HK-2 (cell line): ENCODE measurements around the gene DIP2C.
"Not testable (repeated sequence)": the region's sequence is repeated elsewhere in the genome, so short reads cannot be mapped to it uniquely, and the experiment has no call there.

Experiments
- DNase-seq: peaks from one replicate; pipeline ENCODE4 v3.0.0-alpha.2; 2018; ENCODE audit not compliant: unreplicated experiment

DIP2C gene

GRCh38 chr10:273088-273487 lies 416.4 kb downstream of the DIP2C start:
- DNase-seq = no peak

- no peak for DNase-seq
These were observed 417.7 kb downstream of the DIP2C start for GRCh38 chr10:271722-272121.

DNA sequence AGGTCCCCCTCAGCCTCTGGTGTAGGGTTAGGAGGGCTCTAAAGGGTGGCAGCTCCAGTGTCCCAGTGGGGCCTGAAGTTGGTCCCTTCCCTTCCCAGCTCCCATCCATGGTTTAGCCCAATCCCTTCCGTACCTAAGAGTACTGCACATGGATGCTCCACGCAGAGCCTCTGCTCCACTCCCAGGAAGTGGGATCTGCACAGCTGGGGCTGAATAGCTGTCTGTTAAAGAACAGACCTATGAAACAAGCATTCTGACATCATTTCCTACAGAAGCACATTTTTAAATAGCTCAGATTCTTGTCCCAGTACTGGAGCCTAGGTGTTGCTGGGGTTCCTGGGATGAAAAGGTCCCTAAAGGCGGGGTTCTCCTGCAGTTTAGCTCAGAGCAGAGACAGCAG lies 418.3 kb downstream of the DIP2C start:
- DNase-seq = no peak

- DNase-seq = no peak
These were observed 419.9 kb downstream of the DIP2C start for GRCh38 chr10:269440-270074.

DNA sequence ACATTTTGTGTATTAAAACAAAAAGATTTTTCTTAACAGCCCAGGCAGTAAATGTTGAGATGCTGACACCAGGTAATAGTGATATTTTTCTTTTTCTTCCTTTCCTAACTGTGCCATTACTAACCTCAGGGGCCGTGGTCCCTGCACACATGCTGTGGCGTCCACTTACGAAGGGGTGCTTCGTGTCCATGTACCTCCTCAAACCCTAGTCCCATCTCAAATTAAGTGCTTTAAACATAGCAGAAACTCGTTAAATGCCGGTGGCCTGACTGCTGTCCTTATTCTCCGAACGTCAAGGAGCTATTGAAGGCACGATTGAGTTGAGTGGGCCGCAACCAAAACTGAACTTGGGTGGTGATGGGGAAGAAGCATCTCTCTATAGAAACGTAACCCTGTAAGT lies 421.8 kb downstream of the DIP2C start:
- no peak for DNase-seq

- DNase-seq = no peak
These were observed 422.5 kb downstream of the DIP2C start for GRCh38 chr10:266974-267425.

DNA sequence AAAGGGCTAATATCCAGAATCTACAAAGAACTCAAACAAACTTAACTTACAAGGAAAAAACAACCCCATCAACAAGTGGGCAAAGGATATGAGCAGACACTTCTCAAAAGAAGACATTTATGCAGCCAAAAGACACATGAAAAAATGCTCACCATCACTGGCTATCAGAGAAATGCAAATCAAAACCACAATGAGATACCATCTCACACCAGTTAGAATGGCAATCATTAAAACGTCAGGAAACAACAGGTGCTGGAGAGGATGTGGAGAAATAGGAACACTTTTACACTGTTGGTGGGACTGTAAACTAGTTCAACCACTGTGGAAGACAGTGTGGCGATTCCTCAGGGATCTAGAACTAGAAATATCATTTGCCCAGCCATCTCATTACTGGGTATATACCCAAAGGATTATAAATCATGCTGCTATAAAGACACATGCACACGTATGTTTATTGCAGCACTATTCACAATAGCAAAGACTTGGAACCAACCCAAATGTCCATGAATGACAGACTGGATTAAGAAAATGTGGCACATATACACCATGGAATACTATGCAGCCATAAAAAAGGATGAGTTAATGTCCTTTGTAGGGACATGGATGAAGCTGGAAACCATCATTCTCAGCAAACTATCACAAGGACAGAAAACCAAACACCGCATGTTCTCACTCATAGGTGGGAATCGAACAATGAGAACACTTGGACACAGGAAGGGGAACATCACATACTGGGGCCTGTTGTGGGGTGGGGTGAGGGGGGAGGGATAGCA lies 423.5 kb downstream of the DIP2C start:
- not testable (repeated sequence) for DNase-seq

- not testable (repeated sequence) for DNase-seq
These were observed 424.4 kb downstream of the DIP2C start for GRCh38 chr10:265074-265440.

DNA sequence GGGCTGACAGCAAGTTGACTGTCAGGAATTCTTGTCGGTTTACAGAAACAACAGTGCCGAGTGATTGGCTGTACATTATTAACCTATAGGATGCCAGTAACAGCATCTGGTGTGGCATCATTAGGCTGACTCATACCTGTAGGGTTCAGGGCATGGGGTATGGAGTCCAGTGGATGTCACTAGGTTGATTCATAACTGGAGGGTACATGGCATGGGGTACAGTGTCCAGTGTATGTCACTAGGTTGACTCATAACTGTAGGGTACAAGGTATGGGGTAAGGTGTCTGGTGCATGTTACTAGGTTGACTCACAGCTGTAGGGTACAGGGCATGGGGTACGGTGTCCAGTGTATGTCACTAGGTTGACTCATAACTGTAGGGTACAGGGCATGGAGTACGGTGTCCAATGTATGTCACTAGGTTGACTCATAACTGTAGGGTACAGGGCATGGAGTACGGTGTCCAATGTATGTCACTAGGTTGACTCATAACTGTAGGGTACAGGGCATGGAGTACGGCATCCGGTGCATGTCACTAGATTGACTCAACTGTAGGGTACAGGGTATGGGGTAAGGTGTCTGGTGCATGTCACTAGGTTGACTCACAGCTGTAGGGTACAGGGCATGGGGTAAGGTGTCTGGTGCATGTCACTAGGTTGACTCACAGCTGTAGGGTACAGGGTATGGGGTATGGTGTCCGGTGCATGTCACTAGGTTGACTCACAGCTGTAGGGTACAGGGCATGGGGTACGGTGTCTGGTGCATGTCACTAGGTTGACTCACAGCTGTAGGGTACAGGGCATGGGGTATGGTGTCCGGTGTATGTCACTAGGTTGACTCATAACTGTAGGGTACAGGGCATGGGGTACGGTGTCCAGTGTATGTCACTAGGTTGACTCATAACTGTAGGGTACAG lies 425.1 kb downstream of the DIP2C start:
- not testable (repeated sequence) for DNase-seq

GRCh38 chr10:260819-261429 lies 428.5 kb downstream of the DIP2C start:
- no peak for DNase-seq

DNA sequence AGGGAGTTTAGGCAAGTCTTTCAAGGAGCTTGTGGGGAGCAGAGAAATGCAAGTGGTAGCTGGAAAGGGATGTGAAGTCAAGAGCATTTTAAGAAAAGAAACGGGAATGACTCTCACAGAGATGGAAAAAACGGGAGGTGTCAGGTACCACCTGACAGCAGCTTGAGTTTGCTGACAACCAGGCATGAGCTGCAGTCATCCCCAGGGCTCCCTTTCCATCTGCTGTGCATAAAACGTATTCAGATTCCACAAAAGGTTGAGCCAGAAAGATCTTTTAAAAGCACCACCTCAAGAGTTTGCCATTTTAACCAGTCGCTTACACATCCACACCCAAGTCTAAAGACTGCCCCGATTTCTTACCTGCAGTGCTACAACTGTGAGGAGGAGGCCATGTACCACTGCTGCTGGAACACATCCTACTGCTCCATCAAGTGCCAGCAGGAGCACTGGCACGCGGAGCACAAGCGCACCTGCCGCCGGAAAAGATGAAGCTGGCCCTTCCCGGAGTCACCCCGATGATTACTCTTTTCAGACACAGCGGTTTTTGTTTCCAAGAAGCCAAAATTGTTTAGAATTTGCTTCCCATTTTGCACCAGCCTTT lies 437.4 kb downstream of the DIP2C start:
- no peak for DNase-seq

- DNase-seq = no peak
These were observed 441.2 kb downstream of the DIP2C start for GRCh38 chr10:248307-248706.

- DNase-seq = no peak
These were observed 442.0 kb downstream of the DIP2C start for GRCh38 chr10:247480-247879.

GRCh38 chr10:246431-246830 lies 443.0 kb downstream of the DIP2C start:
- no peak for DNase-seq

GRCh38 chr10:244227-244626 lies 445.2 kb downstream of the DIP2C start:
- DNase-seq = no peak

DNA sequence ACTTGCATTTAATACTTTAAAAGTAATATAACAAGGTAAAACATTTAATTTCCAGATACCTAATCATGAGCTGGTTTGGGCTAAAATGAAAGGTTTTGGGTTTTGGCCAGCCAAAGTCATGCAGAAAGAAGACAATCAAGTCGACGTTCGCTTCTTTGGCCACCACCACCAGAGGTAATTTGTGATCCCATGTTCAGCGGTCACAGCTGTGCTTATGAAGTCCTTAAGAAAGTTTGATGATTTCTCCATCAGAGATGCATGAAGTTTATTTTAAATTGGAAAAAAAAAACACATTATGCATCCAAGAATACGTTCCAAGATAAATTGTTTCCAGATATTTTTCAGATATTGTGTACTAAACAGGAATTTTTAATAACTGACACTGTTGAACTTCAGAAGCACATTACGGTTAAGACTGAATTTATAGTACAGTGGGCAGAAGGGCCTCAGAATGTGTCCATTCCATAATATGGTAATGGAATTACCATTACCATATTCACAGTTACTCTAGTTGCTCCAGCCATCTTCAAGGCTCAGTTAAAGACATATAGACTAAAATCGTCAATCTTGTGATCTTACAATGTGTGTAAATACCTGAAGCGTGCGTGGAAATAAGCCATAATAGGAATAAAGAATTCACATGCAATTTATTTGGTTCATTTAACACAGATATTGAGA lies 447.4 kb downstream of the DIP2C start:
- no peak for DNase-seq

DNA sequence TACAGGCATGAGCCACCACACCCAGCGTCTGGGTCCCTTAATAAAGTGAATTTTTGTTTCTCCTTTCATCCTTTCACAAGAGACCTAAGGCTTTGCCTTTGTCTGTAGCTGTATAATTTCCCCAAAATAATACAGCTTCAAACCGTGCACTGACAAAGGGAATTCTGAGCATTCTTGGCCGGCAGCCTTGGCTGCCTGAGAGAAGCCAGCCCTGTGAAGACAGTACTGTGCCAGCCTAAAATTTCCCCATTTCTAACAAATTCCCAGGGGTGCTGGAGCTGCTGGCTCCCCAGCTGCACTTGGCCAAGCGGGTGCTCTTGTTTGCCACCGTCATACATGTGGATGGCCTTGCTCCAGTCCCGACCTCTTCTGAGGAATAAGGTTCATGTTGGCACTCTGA lies 448.0 kb downstream of the DIP2C start:
- no peak for DNase-seq

DNA sequence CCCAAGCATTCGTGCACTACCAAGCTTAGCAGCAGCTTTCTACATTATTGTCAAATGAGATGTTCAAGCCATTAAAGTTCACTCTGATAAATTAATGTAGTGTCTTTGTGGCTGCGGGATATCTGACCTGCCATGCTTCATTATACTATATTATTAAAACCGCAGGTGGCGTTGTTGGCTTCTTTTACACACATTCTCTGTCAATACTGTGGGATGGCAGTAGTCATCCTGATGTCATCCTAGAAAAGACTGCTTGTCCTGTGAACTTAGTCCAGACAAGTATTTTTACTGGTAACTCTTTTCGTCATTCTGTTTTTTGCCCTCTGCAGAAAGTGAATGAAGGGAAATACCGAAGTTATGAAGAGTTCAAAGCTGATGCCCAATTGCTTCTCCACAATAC lies 450.4 kb downstream of the DIP2C start:
- no peak for DNase-seq

GRCh38 chr10:235915-236314 lies 453.6 kb downstream of the DIP2C start:
- no peak for DNase-seq

DNA sequence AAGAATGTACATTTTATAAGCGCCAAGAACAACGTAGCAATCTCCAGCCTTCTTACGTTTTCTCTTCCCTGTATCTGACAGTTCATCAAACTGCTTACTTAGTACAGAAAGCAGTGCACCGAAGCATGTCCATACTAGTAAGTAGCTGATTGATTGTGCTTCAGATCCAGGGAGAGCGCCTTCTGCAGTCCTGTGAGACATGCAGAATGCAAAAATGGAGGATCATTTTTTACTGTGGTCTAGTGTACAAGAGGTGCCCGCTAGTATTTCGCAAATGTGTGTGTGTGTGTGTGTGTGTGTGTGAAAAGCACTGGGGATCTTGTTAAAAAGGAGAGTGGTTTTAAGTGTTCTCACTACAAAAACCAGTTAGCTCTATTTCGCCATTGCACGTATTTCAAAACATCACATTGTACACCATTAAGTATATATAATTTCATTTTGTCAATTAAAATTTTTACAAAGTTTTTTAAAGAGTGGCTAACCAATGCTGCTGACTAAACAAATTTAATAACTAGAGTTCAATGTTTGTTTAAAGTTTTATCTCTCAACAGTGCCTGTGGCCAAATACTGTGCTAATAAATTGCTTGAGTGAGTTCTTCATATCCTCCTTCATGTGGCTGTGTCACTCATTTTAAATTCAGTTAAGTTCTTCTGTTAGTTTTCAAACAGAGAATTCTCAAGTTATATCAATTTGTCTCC lies 454.6 kb downstream of the DIP2C start:
- no peak for DNase-seq
